ENCODE measurements around the gene TMEM50B.
"Not testable (repeated sequence)": the region's sequence is repeated elsewhere in the genome, so short reads cannot be mapped to it uniquely, and the experiment has no call there.

Gene TMEM50B

DNA sequence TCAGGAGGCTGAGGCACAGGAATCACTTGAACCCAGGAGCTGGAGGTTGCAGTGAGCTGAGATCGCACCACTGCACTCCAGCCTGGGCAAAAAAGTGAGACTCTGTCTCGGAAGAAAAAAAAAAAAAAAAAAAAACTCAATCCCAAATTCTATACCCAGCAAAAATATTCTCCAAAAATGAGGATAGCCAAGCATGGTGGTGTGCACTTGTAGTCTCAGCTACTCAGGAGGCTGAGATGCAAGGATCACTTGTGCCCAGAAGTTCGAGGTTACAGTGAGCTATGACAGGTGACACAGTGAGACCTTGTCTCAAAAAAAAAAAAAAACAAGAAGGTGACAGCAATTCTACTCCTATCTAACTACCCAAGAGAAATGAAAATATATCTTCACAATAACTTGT, 6.4 kb downstream of the TMEM50B start:
- H3K27ac ChIP-seq (ENCODE audit: low read length), result no peak overlapping the region
- H3K36me3 ChIP-seq (ENCODE audit: insufficient read depth, low read depth, low read length), result no peaks in the 10 kb centered on the region
- H3K9ac ChIP-seq (ENCODE audit: low read depth, low read length), result no peak overlapping the region
- H3K27me3 ChIP-seq (ENCODE audit: insufficient read depth, low read length), result peaks cover 2% of the 10 kb centered on the region; the same call in 1 of the 2 replicates
- H3K9me3 ChIP-seq (ENCODE audit: insufficient read depth, low read depth, low read length), result no peaks in the 10 kb centered on the region
- H3K4me1 ChIP-seq (ENCODE audit: insufficient read depth, low read length), result peaks cover 2% of the 10 kb centered on the region; the same call in 1 of the 2 replicates
- H3K4me3 ChIP-seq (ENCODE audit: low read length), result no peak overlapping the region

DNA sequence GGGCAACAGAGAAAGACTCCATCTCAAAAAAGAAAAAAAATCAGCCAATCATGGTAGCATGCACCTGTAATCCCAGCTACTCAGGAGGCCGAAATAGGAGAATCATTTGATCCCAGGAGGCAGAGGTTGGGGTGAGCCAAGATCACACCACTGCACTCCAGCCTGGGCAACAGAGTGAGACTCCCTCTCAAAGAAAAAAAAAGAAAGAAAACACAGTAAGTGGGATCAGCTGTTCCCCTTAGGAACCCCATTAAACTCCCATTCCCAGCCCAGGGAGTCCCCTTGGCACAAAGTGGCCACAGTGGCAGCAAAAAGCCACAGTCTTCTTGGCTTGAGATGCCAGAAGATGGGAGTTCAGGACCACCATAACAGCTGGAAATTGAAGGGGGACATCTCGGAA, 9.1 kb downstream of the TMEM50B start:
- H3K36me3 ChIP-seq (ENCODE audit: insufficient read depth, low read depth, low read length), result no peaks in the 10 kb centered on the region
- no peaks in the 10 kb centered on the region for H3K4me1 ChIP-seq (ENCODE audit: insufficient read depth, low read length)
- no peak overlapping the region for H3K27ac ChIP-seq (ENCODE audit: low read length)
- H3K9me3 ChIP-seq (ENCODE audit: insufficient read depth, low read depth, low read length), result no peaks in the 10 kb centered on the region
- no peak overlapping the region for H3K9ac ChIP-seq (ENCODE audit: low read depth, low read length)
- H3K4me3 ChIP-seq (ENCODE audit: low read length), result no peak overlapping the region
- H3K27me3 ChIP-seq (ENCODE audit: insufficient read depth, low read length), result no peaks in the 10 kb centered on the region

DNA sequence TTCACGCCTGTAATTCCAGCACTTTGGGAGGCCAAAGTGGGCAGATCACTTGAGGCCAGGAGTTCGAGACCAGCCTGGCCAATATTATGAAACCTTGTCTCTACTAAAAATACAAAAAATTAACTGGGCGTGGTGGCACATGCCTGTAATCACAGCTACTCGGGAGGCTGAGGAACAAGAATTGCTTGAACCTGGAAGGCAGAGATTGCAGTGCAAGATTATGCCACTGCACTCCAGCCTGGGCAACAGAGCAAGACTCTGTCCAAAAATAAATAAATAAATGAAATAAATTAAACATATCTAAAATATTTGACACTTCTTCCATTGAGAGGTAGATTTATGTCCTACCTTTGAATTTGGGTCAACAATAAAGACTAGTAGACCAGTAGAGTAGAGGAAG, 10.6 kb downstream of the TMEM50B start:
- H3K9ac ChIP-seq (ENCODE audit: low read depth, low read length); H3K27ac ChIP-seq (ENCODE audit: low read length); H3K9me3 ChIP-seq (ENCODE audit: insufficient read depth, low read depth, low read length); H3K27me3 ChIP-seq (ENCODE audit: insufficient read depth, low read length); H3K4me1 ChIP-seq (ENCODE audit: insufficient read depth, low read length); H3K36me3 ChIP-seq (ENCODE audit: insufficient read depth, low read depth, low read length); H3K4me3 ChIP-seq (ENCODE audit: low read length): not testable (repeated sequence)

- no peaks in the 10 kb centered on the region for H3K9me3 ChIP-seq (ENCODE audit: insufficient read depth, low read depth, low read length)
- H3K4me3 ChIP-seq (ENCODE audit: low read length), result no peak overlapping the region
- H3K36me3 ChIP-seq (ENCODE audit: insufficient read depth, low read depth, low read length), result 0 out of 2 replicates have a peak, but pooled peaks cover 3% of the 10 kb centered on the region
- H3K4me1 ChIP-seq (ENCODE audit: insufficient read depth, low read length), result no peaks in the 10 kb centered on the region
- H3K27me3 ChIP-seq (ENCODE audit: insufficient read depth, low read length), result no peaks in the 10 kb centered on the region
- no peak overlapping the region for H3K9ac ChIP-seq (ENCODE audit: low read depth, low read length)
- no peak overlapping the region for H3K27ac ChIP-seq (ENCODE audit: low read length)
These were observed 18.1 kb downstream of the TMEM50B start for GRCh38 chr21:33461538-33462250.

- peaks cover 8% of the 10 kb centered on the region; the same call in 1 of the 2 replicates for H3K36me3 ChIP-seq (ENCODE audit: insufficient read depth, low read depth, low read length)
- H3K27ac ChIP-seq (ENCODE audit: low read length), result no peak overlapping the region
- H3K4me1 ChIP-seq (ENCODE audit: insufficient read depth, low read length), result no peaks in the 10 kb centered on the region; the same call in 1 of the 2 replicates
- H3K9ac ChIP-seq (ENCODE audit: low read depth, low read length), result no peak overlapping the region
- H3K9me3 ChIP-seq (ENCODE audit: insufficient read depth, low read depth, low read length), result no peaks in the 10 kb centered on the region
- no peak overlapping the region for H3K4me3 ChIP-seq (ENCODE audit: low read length)
- H3K27me3 ChIP-seq (ENCODE audit: insufficient read depth, low read length), result no peaks in the 10 kb centered on the region
These were observed 20.9 kb downstream of the TMEM50B start for GRCh38 chr21:33458861-33459260.

GRCh38 chr21:33455686-33456446, 23.9 kb downstream of the TMEM50B start:
- H3K36me3 ChIP-seq (ENCODE audit: insufficient read depth, low read depth, low read length), result peaks cover 5% of the 10 kb centered on the region; the same call in 1 of the 2 replicates
- H3K4me3 ChIP-seq (ENCODE audit: low read length), result no peak overlapping the region
- H3K27ac ChIP-seq (ENCODE audit: low read length), result no peak overlapping the region
- H3K4me1 ChIP-seq (ENCODE audit: insufficient read depth, low read length), result no peaks in the 10 kb centered on the region; the same call in 1 of the 2 replicates
- no peak overlapping the region for H3K9ac ChIP-seq (ENCODE audit: low read depth, low read length)
- no peaks in the 10 kb centered on the region for H3K27me3 ChIP-seq (ENCODE audit: insufficient read depth, low read length)
- H3K9me3 ChIP-seq (ENCODE audit: insufficient read depth, low read depth, low read length), result no peaks in the 10 kb centered on the region

DNA sequence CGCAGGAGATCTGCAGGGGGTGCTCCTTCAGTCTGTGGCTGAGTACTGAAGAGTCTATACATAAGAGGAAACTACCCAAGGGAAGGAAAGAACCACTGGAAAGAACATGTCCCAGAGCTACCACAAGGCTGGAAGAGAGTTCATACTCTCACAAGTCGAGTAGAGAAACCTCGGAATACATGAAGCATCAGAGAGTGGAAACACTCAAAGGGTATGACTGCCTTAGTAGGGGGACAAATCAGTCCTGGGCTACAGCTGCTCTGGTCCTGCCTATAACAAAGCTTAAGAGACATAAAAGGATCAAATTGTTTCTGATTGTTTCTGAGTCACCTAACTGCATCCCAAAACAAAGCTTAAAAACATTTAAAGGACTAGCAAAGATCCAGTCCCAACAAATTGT, 27.4 kb downstream of the TMEM50B start:
- no peak overlapping the region for H3K27ac ChIP-seq (ENCODE audit: low read length)

GRCh38 chr21:33451634-33452071, 28.1 kb downstream of the TMEM50B start:
- H3K27me3 ChIP-seq (ENCODE audit: insufficient read depth, low read length), result no peaks in the 10 kb centered on the region
- no peak overlapping the region for H3K4me3 ChIP-seq (ENCODE audit: low read length)
- no peaks in the 10 kb centered on the region; the same call in 1 of the 2 replicates for H3K4me1 ChIP-seq (ENCODE audit: insufficient read depth, low read length)
- H3K27ac ChIP-seq (ENCODE audit: low read length), result no peak overlapping the region
- H3K9ac ChIP-seq (ENCODE audit: low read depth, low read length), result no peak overlapping the region
- no peaks in the 10 kb centered on the region for H3K9me3 ChIP-seq (ENCODE audit: insufficient read depth, low read depth, low read length)
- peaks cover 5% of the 10 kb centered on the region; the same call in 1 of the 2 replicates for H3K36me3 ChIP-seq (ENCODE audit: insufficient read depth, low read depth, low read length)

More for the DNA sequence above, 27.4 kb downstream of the TMEM50B start:
- Histone ChIP-seq H3K4me3 (ENCODE audit: low read length) (no peak overlapping the region), H3K9me3 (ENCODE audit: insufficient read depth, low read depth, low read length) (no peaks in the 10 kb centered on the region), H3K27me3 (ENCODE audit: insufficient read depth, low read length) (no peaks in the 10 kb centered on the region), H3K36me3 (ENCODE audit: insufficient read depth, low read depth, low read length) (peaks cover 5% of the 10 kb centered on the region; the same call in 1 of the 2 replicates), H3K4me1 (ENCODE audit: insufficient read depth, low read length) (no peaks in the 10 kb centered on the region; the same call in 1 of the 2 replicates), H3K9ac (ENCODE audit: low read depth, low read length) (no peak overlapping the region)

GRCh38 chr21:33449616-33450015, 30.2 kb downstream of the TMEM50B start:
- H3K9me3 ChIP-seq (ENCODE audit: insufficient read depth, low read depth, low read length), result no peaks in the 10 kb centered on the region
- no peaks in the 10 kb centered on the region for H3K4me1 ChIP-seq (ENCODE audit: insufficient read depth, low read length)
- H3K27me3 ChIP-seq (ENCODE audit: insufficient read depth, low read length), result no peaks in the 10 kb centered on the region
- no peak overlapping the region for H3K4me3 ChIP-seq (ENCODE audit: low read length)
- no peak overlapping the region for H3K27ac ChIP-seq (ENCODE audit: low read length)
- no peak overlapping the region for H3K9ac ChIP-seq (ENCODE audit: low read depth, low read length)
- H3K36me3 ChIP-seq (ENCODE audit: insufficient read depth, low read depth, low read length), result no peaks in the 10 kb centered on the region

DNA sequence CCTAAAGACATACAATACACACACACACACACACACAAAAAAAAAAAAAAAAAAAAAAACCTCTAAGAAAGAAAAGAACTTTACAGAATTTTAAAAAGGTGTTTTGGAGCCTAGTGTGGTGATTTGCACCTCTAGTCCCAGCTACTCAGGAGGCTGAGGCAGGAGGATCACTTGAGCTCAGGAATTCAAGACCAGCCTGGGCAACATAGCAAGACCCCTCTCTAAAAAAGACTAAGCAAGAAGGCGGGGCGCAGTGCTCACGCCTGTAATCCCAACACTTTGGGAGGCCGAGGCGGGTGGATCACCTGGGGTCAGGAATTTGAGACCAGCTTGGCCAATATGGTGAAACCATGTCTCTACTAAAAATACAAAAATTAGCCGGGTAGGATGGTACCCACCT, 33.2 kb downstream of the TMEM50B start:
- not testable (repeated sequence) for H3K9me3 ChIP-seq (ENCODE audit: insufficient read depth, low read depth, low read length); H3K9ac ChIP-seq (ENCODE audit: low read depth, low read length); H3K27me3 ChIP-seq (ENCODE audit: insufficient read depth, low read length); H3K4me3 ChIP-seq (ENCODE audit: low read length); H3K27ac ChIP-seq (ENCODE audit: low read length); H3K4me1 ChIP-seq (ENCODE audit: insufficient read depth, low read length); H3K36me3 ChIP-seq (ENCODE audit: insufficient read depth, low read depth, low read length)

GRCh38 chr21:33444499-33444898, 35.3 kb downstream of the TMEM50B start:
- Histone ChIP-seq H3K4me3 (ENCODE audit: low read length) (no peak overlapping the region), H3K9ac (ENCODE audit: low read depth, low read length) (no peak overlapping the region), H3K9me3 (ENCODE audit: insufficient read depth, low read depth, low read length) (no peaks in the 10 kb centered on the region), H3K27me3 (ENCODE audit: insufficient read depth, low read length) (no peaks in the 10 kb centered on the region), H3K36me3 (ENCODE audit: insufficient read depth, low read depth, low read length) (no peaks in the 10 kb centered on the region), H3K4me1 (ENCODE audit: insufficient read depth, low read length) (no peaks in the 10 kb centered on the region), H3K27ac (ENCODE audit: low read length) (no peak overlapping the region)

DNA sequence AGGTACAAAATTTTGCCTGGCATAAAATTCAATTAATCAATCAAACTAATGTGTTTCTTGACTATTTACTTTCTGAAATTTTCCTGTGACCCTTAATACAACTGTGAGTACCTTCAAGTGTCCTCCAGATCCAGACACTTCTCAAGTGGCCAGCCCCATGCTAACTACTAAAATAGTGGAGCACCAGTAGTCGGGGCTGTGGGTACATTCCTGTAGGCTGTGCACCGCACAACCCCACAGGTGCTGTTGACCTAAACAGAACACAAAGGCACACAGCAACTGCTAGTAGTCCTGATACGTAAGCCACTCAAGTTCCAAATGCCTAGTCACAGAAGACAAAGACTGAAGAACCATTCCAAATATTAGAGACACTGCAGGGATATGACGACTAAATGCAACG, 36.6 kb downstream of the TMEM50B start:
- Histone ChIP-seq H3K27me3 (ENCODE audit: insufficient read depth, low read length) (no peaks in the 10 kb centered on the region), H3K4me1 (ENCODE audit: insufficient read depth, low read length) (no peaks in the 10 kb centered on the region), H3K4me3 (ENCODE audit: low read length) (no peak overlapping the region), H3K36me3 (ENCODE audit: insufficient read depth, low read depth, low read length) (peaks cover 1% of the 10 kb centered on the region; the same call in 1 of the 2 replicates), H3K9me3 (ENCODE audit: insufficient read depth, low read depth, low read length) (no peaks in the 10 kb centered on the region), H3K27ac (ENCODE audit: low read length) (no peak overlapping the region), H3K9ac (ENCODE audit: low read depth, low read length) (no peak overlapping the region)
